Thyroid gland (tissue), 4 donors: ENCODE data around the gene CYP27B1. TPM values are rescaled to one million over a fixed set of nuclear protein-coding genes. Genes with fewer than 3 reads are reported as not detected.
"Not testable (repeated sequence)": the region's sequence is repeated elsewhere in the genome, so short reads cannot be mapped to it uniquely, and the experiment has no call there.

ENCODE experiments used
- DNase-seq, 2 donors: peaks; one replicate each; pipeline ENCODE4 v3.0.0-alpha.2; 2019
- H3K27ac ChIP-seq, 3 donors: fragments of 200-600 bp; sonication (generic); 1 replicate in 2 of 3; 2 replicates in 1 of 3; pipeline ENCODE4 v1.5.1; 2016 to 2019; ENCODE audit warnings: mild to moderate bottlenecking in 1 of 3, moderate library complexity in 1 of 3
- H3K27me3 ChIP-seq: fragments of 200-600 bp; sonication (generic); one replicate; pipeline ENCODE4 v1.5.1; 2019
- H3K36me3 ChIP-seq, 2 donors: fragments of 200-600 bp; sonication (generic); one replicate each; pipeline ENCODE4 v1.5.1; 2016 to 2019
- H3K4me1 ChIP-seq, 2 donors: fragments of 200-600 bp; sonication (generic); one replicate each; pipeline ENCODE4 v1.5.1; 2017 to 2019
- H3K4me3 ChIP-seq, 3 donors: fragments of 200-600 bp; sonication (generic); replicated peaks in 1 of 3; 1 replicate in 2 of 3; 2 replicates in 1 of 3; pipeline ENCODE4 v1.5.1; 2016; ENCODE audit warnings: mild to moderate bottlenecking in 1 of 3
- H3K9me3 ChIP-seq: fragments of 200-600 bp; sonication (generic); one replicate; pipeline ENCODE4 v1.5.1; 2017
- CTCF ChIP-seq, 6 experiments: fragments of 200-600 bp in 3 of 6; fragments of 450-650 bp in 3 of 6; sonication (generic) in 3 of 6; IDR thresholded peaks; one replicate each; pipeline ENCODE4 v1.5.1; 2016 to 2019; ENCODE audit warnings: antibody characterized with exemption in 6 of 6, mild to moderate bottlenecking in 2 of 6, inconsistent platforms in 1 of 6, moderate library complexity in 1 of 6
- POLR2A ChIP-seq, 2 donors: fragments of 450-650 bp; IDR thresholded peaks; one replicate each; pipeline ENCODE4 v1.6.1; 2017; ENCODE audit warnings: antibody characterized with exemption in 2 of 2, mild to moderate bottlenecking in 2 of 2, moderate library complexity in 1 of 2
- WGBS, 2 donors: methylation state at CpG; one replicate each; pipeline ENCODE4 v1.1.5; 2017; 5-methylcytosine and 5-hydroxymethylcytosine counted together
- intact Hi-C: fragments of 100-400 bp; cut with DNase I; formaldehyde crosslinking; loops from one replicate; pipeline ENCODE4 v1.15.1; 2023
- total RNA-seq, 4 donors: library from RNA; depleted of rRNA; stranded (reverse); fragments of >200 nt; gene quantifications; one replicate each; pipeline ENCODE4 v1.2.3, GENCODE V29; 2016

CYP27B1 gene
- total RNA-seq, 4 donors from 2014 or later: 2.7 to 13.0 (median 10.0) TPM

- Histone ChIP-seq H3K27me3 (no peaks in the 10 kb centered on the region), H3K9me3 (no peaks in the 10 kb centered on the region), H3K4me3 (no peak overlapping the region), H3K36me3 (no peaks in the 10 kb centered on the region), H3K27ac (no peak overlapping the region), H3K4me1 (peaks cover 16 to 33% of the 10 kb centered on the region in 2 donors)
- no peak for DNase-seq
- intact Hi-C loops: no loop called here
- no peak for TF ChIP-seq CTCF (IDR thresholded peaks at IDR 0.05)
- WGBS, 2 donors: 90 to 94% methylated on average over 7 of the region's 7 CpGs
These were observed 10.5 kb upstream of the CYP27B1 start for GRCh38 chr12:57777367-57777766.

GRCh38 chr12:57776247-57776587 lies 9.3 kb upstream of the CYP27B1 start:
- Histone ChIP-seq H3K4me3 (no peak overlapping the region), H3K4me1 (peaks cover 19 to 31% of the 10 kb centered on the region in 2 donors), H3K27me3 (no peaks in the 10 kb centered on the region), H3K27ac (no peak overlapping the region), H3K9me3 (no peaks in the 10 kb centered on the region), H3K36me3 (no peaks in the 10 kb centered on the region)
- DNase-seq: no peak
- TF ChIP-seq POLR2A (IDR thresholded peaks at IDR 0.05) (no peak), CTCF (IDR thresholded peaks at IDR 0.05) (no peak)
- WGBS, 2 donors: 82 to 89% methylated on average over 2 of the region's 2 CpGs
- intact Hi-C loops: no loop called here

GRCh38 chr12:57775563-57776246 lies 8.8 kb upstream of the CYP27B1 start:
- intact Hi-C loops: no loop called here
- no peak overlapping the region for H3K27ac ChIP-seq
- no peak overlapping the region for H3K4me3 ChIP-seq
- H3K36me3 ChIP-seq: no peaks in the 10 kb centered on the region
- H3K4me1 ChIP-seq: peaks cover 23 to 36% of the 10 kb centered on the region in 2 donors
- TF ChIP-seq CTCF (IDR thresholded peaks at IDR 0.05) (no peak), POLR2A (IDR thresholded peaks at IDR 0.05) (no peak)
- no peaks in the 10 kb centered on the region for H3K27me3 ChIP-seq
- 77 to 82% methylated on average over 4 of the region's 4 CpGs for WGBS, 2 donors
- no peak for DNase-seq
- H3K9me3 ChIP-seq: no peaks in the 10 kb centered on the region

GRCh38 chr12:57775044-57775443 lies 8.2 kb upstream of the CYP27B1 start:
- DNase-seq: no peak
- peaks cover 23 to 35% of the 10 kb centered on the region in 2 donors for H3K4me1 ChIP-seq
- no peaks in the 10 kb centered on the region for H3K9me3 ChIP-seq
- H3K27me3 ChIP-seq: no peaks in the 10 kb centered on the region
- intact Hi-C loops: no loop called here
- H3K27ac ChIP-seq: no peak overlapping the region
- WGBS, 2 donors: 93 to 96% methylated on average over 3 of the region's 3 CpGs
- TF ChIP-seq CTCF (IDR thresholded peaks at IDR 0.05) (no peak), POLR2A (IDR thresholded peaks at IDR 0.05) (no peak)
- H3K4me3 ChIP-seq: no peak overlapping the region
- H3K36me3 ChIP-seq: no peaks in the 10 kb centered on the region

GRCh38 chr12:57774634-57775033 lies 7.8 kb upstream of the CYP27B1 start:
- DNase-seq, H3K4me3 ChIP-seq, intact Hi-C loops, H3K27ac ChIP-seq, H3K36me3 ChIP-seq, H3K27me3 ChIP-seq, H3K9me3 ChIP-seq: not testable (repeated sequence)
- H3K4me1 ChIP-seq: peaks cover 20 to 31% of the 10 kb centered on the region in 2 donors
- WGBS, 2 donors: 92 to 94% methylated on average over 11 of the region's 11 CpGs
